Smooth muscle cell (in vitro differentiated cells): Measurements from ENCODE around the gene DPYD. TPM values are rescaled to one million over a fixed set of nuclear protein-coding genes. Genes with fewer than 3 reads are reported as not detected.

Experiments
- DNase-seq: peaks from one replicate; lab custom pipeline; 2025; ENCODE audit not compliant: unreplicated experiment; lab: John Stamatoyannopoulos, UW
- H2AFZ ChIP-seq: fragments of 200-600 bp; sonication (generic); 2 replicates; pipeline ENCODE4 v1.6.0; 2016; ENCODE audit warnings: antibody characterized with exemption, low read depth, mild to moderate bottlenecking
- H3F3A ChIP-seq: fragments of 200-600 bp; sonication (generic); 2 replicates; pipeline ENCODE4 v1.6.0; 2017; ENCODE audit warnings: antibody characterized with exemption, low read depth
- H3K27ac ChIP-seq: fragments of 200-600 bp; sonication (generic); 2 replicates; pipeline ENCODE4 v1.5.1; 2016; ENCODE audit warnings: low read depth, mild to moderate bottlenecking
- H3K27me3 ChIP-seq: fragments of 200-600 bp; sonication (generic); 2 replicates; pipeline ENCODE4 v1.6.1; 2016; ENCODE audit warnings: low read depth, mild to moderate bottlenecking
- H3K36me3 ChIP-seq: fragments of 200-600 bp; sonication (generic); 2 replicates; pipeline ENCODE4 v1.5.1; 2016; ENCODE audit warnings: low read depth
- H3K4me1 ChIP-seq: fragments of 200-600 bp; sonication (generic); 2 replicates; pipeline ENCODE4 v1.5.1; 2016; ENCODE audit warnings: low read depth
- H3K4me2 ChIP-seq: fragments of 200-600 bp; sonication (generic); 2 replicates; pipeline ENCODE4 v1.6.0; 2016; ENCODE audit warnings: mild to moderate bottlenecking
- H3K4me3 ChIP-seq: fragments of 200-600 bp; sonication (generic); 2 replicates; pipeline ENCODE4 v1.5.1; 2016; ENCODE audit warnings: mild to moderate bottlenecking
- H3K79me2 ChIP-seq: fragments of 200-600 bp; sonication (generic); 2 replicates; pipeline ENCODE4 v1.6.0; 2016; ENCODE audit warnings: low read depth, mild to moderate bottlenecking
- H3K9ac ChIP-seq: fragments of 200-600 bp; sonication (generic); 2 replicates; pipeline ENCODE4 v1.6.0; 2016; ENCODE audit warnings: low read depth
- H3K9me3 ChIP-seq: fragments of 200-600 bp; sonication (generic); replicated peaks from 2 replicates; pipeline ENCODE4 v1.5.1; 2016; ENCODE audit warnings: low read depth
- H4K20me1 ChIP-seq: fragments of 200-600 bp; sonication (generic); 2 replicates; pipeline ENCODE4 v1.6.0; 2016; ENCODE audit warnings: low read depth
- CTCF ChIP-seq: fragments of 200-600 bp; sonication (generic); IDR thresholded peaks from 2 replicates; pipeline ENCODE4 v1.5.1; 2017; ENCODE audit warnings: borderline replicate concordance, mild to moderate bottlenecking, antibody characterized with exemption; ENCODE audit not compliant: insufficient read depth, poor library complexity, severe bottlenecking
- WGBS: methylation state at CpG from one replicate; pipeline ENCODE4 v1.1.7; 2016; ENCODE audit warnings: low lambda C conversion rate; 5-methylcytosine and 5-hydroxymethylcytosine counted together
- polyA plus RNA-seq: library from polyadenylated mRNA; unstranded; fragments of >200 nt; fragmentation: Nextera tagmentation; extraction: Ambion mirVana; gene quantifications from 2 replicates; pipeline ENCODE4 v1.2.1, GENCODE V29; 2016
- total RNA-seq: library from RNA; depleted of rRNA; stranded (reverse); fragments of >200 nt; gene quantifications from 2 replicates; pipeline ENCODE4 v1.2.3, GENCODE V29; 2014

DPYD gene
- total and polyA plus RNA-seq, 2 experiments from 2014 or later = 1.8 to 2.0 TPM

GRCh38 chr1:97784661-97785060, 136.2 kb downstream of the DPYD start:
- no peaks in the 10 kb centered on the region for H3K79me2 ChIP-seq
- H3K4me2 ChIP-seq = no peak overlapping the region
- no peak overlapping the region for H3K4me3 ChIP-seq
- H3K27ac ChIP-seq = no peak overlapping the region
- no peaks in the 10 kb centered on the region for H3K4me1 ChIP-seq
- H3F3A ChIP-seq = no peaks in the 10 kb centered on the region
- no peaks in the 10 kb centered on the region for H3K27me3 ChIP-seq
- no peaks in the 10 kb centered on the region for H3K9me3 ChIP-seq
- no peaks in the 10 kb centered on the region for H4K20me1 ChIP-seq
- H2AFZ ChIP-seq = no peak overlapping the region
- DNase-seq = no peak
- H3K9ac ChIP-seq = no peak overlapping the region
- H3K36me3 ChIP-seq = no peaks in the 10 kb centered on the region
- TF ChIP-seq CTCF = no peak

GRCh38 chr1:97783751-97784150, 137.1 kb downstream of the DPYD start:
- H3K36me3 ChIP-seq = no peaks in the 10 kb centered on the region
- H2AFZ ChIP-seq = no peak overlapping the region
- no peaks in the 10 kb centered on the region for H3F3A ChIP-seq
- H3K4me3 ChIP-seq = no peak overlapping the region
- 98% methylated on average over 2 of the region's 2 CpGs for WGBS
- no peak overlapping the region for H3K4me2 ChIP-seq
- H3K79me2 ChIP-seq = no peaks in the 10 kb centered on the region
- DNase-seq = no peak
- H3K27ac ChIP-seq = no peak overlapping the region
- H3K27me3 ChIP-seq = no peaks in the 10 kb centered on the region
- H4K20me1 ChIP-seq = no peaks in the 10 kb centered on the region
- no peak for TF ChIP-seq CTCF
- H3K9ac ChIP-seq = no peak overlapping the region
- H3K9me3 ChIP-seq = no peaks in the 10 kb centered on the region
- H3K4me1 ChIP-seq = no peaks in the 10 kb centered on the region

- H3K9ac ChIP-seq = no peak overlapping the region
- H3K4me3 ChIP-seq = no peak overlapping the region
- H2AFZ ChIP-seq = no peak overlapping the region
- no peaks in the 10 kb centered on the region for H3K79me2 ChIP-seq
- no peak for DNase-seq
- no peak overlapping the region for H3K4me2 ChIP-seq
- H4K20me1 ChIP-seq = no peaks in the 10 kb centered on the region
- no peak overlapping the region for H3K27ac ChIP-seq
- WGBS = 94% methylated on average over 4 of the region's 4 CpGs
- H3K4me1 ChIP-seq = no peaks in the 10 kb centered on the region
- H3K36me3 ChIP-seq = no peaks in the 10 kb centered on the region
- no peak for TF ChIP-seq CTCF
- no peaks in the 10 kb centered on the region for H3F3A ChIP-seq
- H3K27me3 ChIP-seq = no peaks in the 10 kb centered on the region
- H3K9me3 ChIP-seq = no peaks in the 10 kb centered on the region
These were observed 139.0 kb downstream of the DPYD start for GRCh38 chr1:97781762-97782337.

GRCh38 chr1:97780884-97781283, 139.9 kb downstream of the DPYD start:
- Histone ChIP-seq H3K9me3 (no peaks in the 10 kb centered on the region), H2AFZ (no peak overlapping the region), H3K4me3 (no peak overlapping the region), H3K27ac (no peak overlapping the region), H3K9ac (no peak overlapping the region), H3K36me3 (no peaks in the 10 kb centered on the region), H3K79me2 (no peaks in the 10 kb centered on the region), H4K20me1 (no peaks in the 10 kb centered on the region), H3K4me1 (no peaks in the 10 kb centered on the region), H3K27me3 (no peaks in the 10 kb centered on the region), H3K4me2 (no peak overlapping the region), H3F3A (no peaks in the 10 kb centered on the region)
- no peak for DNase-seq
- no peak for TF ChIP-seq CTCF
- 55% methylated on average over 2 of the region's 2 CpGs for WGBS
